Right lung (tissue), 5 donors: ENCODE data around the gene METTL18. TPM values are rescaled to one million over a fixed set of nuclear protein-coding genes. Genes with fewer than 3 reads are reported as not detected.

Source experiments
- DNase-seq, 2 donors: peaks; one replicate each; pipeline ENCODE4 v3.0.0-alpha.2; 2013
- polyA plus RNA-seq, 5 donors: library from polyadenylated mRNA; unstranded; fragments of 120-200 nt; gene quantifications; one replicate each; pipeline versions ENCODE4 v1.2.1 to v1.2.3, GENCODE V29; 2013; ENCODE audit warnings: inconsistent platforms in 1 of 5, low replicate concordance in 1 of 5; ENCODE audit not compliant: insufficient read length in 5 of 5, insufficient read depth in 1 of 5

Gene METTL18
- polyA plus RNA-seq, 5 donors = 13.5 to 17.6 (median 16.2) TPM

DNA sequence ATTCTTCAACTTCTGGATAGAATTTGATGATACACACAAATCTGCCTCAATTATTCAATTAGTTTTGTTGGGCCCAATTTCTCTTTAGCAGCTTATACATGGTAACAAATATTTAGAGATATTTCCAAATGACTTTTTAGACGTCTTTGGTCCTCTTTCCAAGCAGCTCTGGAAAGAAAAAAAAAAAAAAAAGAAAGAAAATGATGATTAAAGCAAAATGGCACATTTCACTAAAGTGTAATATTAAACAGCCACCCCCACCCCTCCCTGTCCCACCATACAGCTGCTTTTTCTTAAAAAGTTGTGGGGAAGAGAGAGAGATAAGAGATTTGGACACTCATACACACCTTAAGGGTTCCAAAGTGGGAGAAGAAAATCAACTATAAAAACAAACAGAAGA, 977 bp downstream of the METTL18 start:
- DNase-seq = no peak

GRCh38 chr1:169788402-169788801, 6.3 kb downstream of the METTL18 start:
- DNase-seq = no peak

- DNase-seq = no peak
Measured at GRCh38 chr1:169786974-169787373, 7.7 kb downstream of the METTL18 start.

- DNase-seq = no peak
Measured at GRCh38 chr1:169785267-169785666, 9.4 kb downstream of the METTL18 start.

- no peak for DNase-seq
Measured at GRCh38 chr1:169784102-169784501, 10.6 kb downstream of the METTL18 start.

DNA sequence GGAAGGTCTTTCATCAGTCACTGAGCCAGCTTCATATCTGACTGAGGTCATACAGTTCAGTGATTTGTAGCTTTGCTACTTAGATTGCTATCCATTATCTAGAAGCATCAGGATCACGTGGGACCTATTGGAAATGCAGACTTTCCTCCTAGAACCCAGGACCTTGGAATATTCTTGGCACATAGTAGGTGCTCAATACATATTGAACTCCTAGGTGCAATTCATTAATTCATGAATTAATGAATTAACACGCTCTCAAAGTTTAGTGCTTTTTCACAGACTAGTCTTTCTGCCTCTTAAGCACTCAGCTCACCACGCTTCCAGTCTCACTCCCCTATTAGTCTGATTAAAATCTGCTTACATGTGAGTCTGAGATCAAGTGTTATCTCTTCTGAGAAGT, 12.1 kb downstream of the METTL18 start:
- DNase-seq = no peak

DNA sequence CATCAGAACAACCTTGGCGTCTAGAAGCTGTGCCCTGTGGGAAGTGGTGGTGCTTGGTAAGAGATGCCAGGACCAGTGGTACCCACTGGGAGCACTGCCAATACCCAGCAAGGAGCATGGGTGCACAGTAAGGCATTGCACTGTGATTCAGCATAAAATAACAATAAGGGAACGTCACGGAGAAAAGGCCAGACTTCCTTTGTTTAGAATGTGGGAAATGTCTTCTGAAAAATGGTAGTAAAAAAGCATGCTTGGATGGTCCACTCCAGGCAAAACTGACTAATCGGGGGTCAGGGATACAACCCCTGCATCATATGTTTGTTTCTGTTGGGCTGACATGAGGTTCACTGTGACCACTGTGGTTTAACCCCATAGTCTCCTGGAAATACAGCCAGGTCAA, 14.7 kb downstream of the METTL18 start:
- DNase-seq = no peak

- no peak for DNase-seq
Measured at GRCh38 chr1:169779150-169779549, 15.6 kb downstream of the METTL18 start.

- no peak for DNase-seq
Measured at GRCh38 chr1:169776440-169776839, 18.3 kb downstream of the METTL18 start.

DNA sequence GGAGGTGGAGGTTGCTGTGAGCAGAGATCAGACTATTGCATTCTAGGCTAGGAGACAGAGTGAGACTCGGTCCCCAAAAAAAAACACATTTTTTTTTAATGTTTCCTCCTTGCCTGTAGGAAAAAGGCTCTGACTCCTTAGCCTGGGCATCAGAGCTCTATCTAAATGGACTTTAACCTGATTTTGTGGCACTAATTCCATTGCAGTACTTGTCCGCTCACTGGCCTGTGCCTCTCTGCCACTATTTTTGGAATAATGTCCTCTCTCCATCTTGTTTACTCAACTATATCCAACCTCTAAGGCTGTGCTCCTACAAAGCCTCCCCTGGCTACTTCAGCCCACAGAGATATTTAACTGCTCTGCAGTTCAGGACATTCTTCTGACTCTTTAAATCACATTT, 26.5 kb downstream of the METTL18 start:
- DNase-seq = no peak

DNA sequence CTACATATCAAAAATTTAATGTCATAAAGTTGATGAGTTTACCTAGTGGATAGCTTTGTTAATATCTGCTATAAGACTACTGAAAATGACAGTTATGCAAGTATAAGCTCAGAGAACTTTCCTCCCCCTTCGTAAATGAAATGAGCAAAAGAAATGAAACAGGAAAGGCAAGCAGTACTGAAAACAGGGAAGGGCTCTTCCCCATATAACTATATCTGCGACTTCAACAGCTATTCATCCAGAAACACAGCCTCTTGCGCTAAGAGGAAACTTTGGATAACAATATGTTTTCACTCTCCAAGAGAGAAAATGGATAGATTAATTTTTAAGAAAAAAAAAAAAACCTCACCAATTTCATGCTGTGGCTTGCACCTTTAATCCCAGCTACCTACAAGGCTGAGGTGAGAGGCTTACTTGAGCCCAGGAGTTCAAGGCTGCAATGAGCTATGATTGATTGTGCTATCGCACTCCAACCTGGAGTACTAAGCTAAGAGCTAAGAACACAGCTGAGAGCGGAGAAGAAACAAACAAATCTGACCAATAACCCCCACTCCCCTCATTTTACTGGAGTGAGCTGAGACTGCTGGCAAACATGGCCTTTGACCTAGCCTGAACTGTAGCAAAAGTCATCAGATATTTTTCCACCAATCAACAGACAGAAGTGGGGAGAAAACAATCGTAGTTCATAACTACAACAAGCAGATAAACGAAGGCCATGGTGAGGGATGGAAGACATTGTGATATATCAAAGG, 29.0 kb downstream of the METTL18 start:
- DNase-seq = no peak

- DNase-seq = no peak
Measured at GRCh38 chr1:169764919-169765318, 29.8 kb downstream of the METTL18 start.

- DNase-seq = no peak
Measured at GRCh38 chr1:169762699-169763098, 32.0 kb downstream of the METTL18 start.

DNA sequence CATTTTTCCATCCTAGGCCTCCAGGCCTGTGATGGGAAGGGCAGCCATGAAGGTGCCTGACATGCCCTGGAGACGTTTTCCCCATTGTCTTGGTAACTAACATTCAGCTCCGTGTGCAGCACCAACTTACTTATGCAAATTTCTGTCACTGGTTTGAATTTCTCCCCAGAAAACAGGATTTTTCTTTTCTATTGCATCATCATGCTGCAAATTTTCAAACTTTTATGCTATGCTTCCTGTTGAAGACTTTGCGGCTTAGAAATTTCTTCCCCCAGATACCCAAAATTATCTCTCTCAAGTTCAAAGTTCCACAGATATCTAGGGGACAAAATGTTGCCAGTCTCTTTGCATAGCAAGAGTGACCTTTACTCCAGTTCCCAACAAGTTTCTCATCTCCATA, 35.7 kb downstream of the METTL18 start:
- DNase-seq = no peak

GRCh38 chr1:169753549-169753948, 41.2 kb downstream of the METTL18 start:
- DNase-seq = no peak

DNA sequence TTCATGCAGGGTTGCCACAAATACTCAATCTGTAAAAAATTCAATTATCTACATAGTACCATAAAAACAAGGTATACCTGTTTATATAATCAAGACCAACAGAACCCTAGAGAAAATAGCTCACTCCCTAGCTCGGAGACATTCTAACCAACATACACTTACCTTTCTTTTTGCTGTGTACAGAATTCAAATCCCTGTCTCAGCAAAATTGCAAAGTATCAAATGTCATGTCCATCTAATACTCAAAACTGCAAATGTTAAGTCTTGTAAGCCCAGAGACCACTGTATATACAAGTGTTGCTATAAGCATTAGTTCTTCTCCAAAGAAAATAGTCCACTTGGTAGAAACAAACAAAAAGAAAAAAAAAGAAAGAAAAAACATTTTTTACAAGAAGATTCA, 44.7 kb downstream of the METTL18 start:
- DNase-seq = no peak

GRCh38 chr1:169746550-169746949, 48.2 kb downstream of the METTL18 start:
- DNase-seq = no peak

GRCh38 chr1:169745015-169745861, 49.5 kb downstream of the METTL18 start:
- no peak for DNase-seq

Other genes starting within 250 kb of the METTL18 start
- gene F5, start 208.4 kb downstream of the METTL18 start, polyA plus RNA-seq = 1 to 10 TPM in 1 of 5 donors, under 1 TPM in 4; 0.10 to 1.5 (median 0.26) TPM
- 10 to 100 TPM in 1 of 5 donors, 1 to 10 TPM in 4; 6.7 to 11.5 (median 6.7) TPM for gene SELP, start 164.8 kb downstream of the METTL18 start, polyA plus RNA-seq
- gene SELL, start 83.3 kb downstream of the METTL18 start, polyA plus RNA-seq = 1 to 10 TPM; 3.1 to 5.2 (median 3.3) TPM
- under 1 TPM; 0.08 to 0.29 (median 0.24) TPM for gene SELE, start 60.8 kb downstream of the METTL18 start, polyA plus RNA-seq
- gene SCYL3, start 99.0 kb upstream of the METTL18 start, polyA plus RNA-seq = 10 to 100 TPM; 15.2 to 23.5 (median 22.9) TPM